Measurements from ENCODE around the gene GPAM.

Gene GPAM

DNA sequence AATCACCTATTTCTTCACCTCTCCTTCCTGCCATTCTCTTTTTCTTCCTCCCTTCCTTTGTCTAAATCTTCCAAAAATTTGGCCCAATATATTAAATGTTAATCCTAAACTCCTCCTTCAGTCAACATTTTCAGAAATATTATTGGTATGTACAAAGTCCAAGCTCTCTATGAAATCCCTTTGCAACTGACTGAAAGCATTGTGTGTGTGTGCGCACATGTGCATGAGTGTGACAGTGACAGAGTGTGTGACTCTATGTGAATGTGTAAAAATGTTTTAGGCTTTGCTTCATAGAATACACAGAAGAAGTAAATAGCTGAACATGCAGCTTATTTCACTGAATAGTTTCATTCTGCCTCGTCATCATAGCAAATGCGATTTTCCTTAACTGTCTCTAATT, 7.0 kb downstream of the GPAM start:
- no peak overlapping the region for H3K4me3 ChIP-seq (replicated peaks; ENCODE audit: low read depth, low read length)
- peaks cover 1% of the 10 kb centered on the region; the same call in 1 of the 2 replicates for H3K36me3 ChIP-seq (ENCODE audit: control insufficient read depth, insufficient read depth, low read length)
- H3K27me3 ChIP-seq (replicated peaks; ENCODE audit: control insufficient read depth, insufficient read depth, low read length) = no peaks in the 10 kb centered on the region
- DNase-seq (ENCODE audit: extremely low read depth, insufficient read length) = no peak
- TF ChIP-seq, protein P1, sequence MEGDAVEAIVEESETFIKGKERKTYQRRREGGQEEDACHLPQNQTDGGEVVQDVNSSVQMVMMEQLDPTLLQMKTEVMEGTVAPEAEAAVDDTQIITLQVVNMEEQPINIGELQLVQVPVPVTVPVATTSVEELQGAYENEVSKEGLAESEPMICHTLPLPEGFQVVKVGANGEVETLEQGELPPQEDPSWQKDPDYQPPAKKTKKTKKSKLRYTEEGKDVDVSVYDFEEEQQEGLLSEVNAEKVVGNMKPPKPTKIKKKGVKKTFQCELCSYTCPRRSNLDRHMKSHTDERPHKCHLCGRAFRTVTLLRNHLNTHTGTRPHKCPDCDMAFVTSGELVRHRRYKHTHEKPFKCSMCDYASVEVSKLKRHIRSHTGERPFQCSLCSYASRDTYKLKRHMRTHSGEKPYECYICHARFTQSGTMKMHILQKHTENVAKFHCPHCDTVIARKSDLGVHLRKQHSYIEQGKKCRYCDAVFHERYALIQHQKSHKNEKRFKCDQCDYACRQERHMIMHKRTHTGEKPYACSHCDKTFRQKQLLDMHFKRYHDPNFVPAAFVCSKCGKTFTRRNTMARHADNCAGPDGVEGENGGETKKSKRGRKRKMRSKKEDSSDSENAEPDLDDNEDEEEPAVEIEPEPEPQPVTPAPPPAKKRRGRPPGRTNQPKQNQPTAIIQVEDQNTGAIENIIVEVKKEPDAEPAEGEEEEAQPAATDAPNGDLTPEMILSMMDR (IDR thresholded peaks at IDR 0.05; ENCODE audit: insufficient read depth, low read length, poor library complexity, severe bottlenecking) = no peak

DNA sequence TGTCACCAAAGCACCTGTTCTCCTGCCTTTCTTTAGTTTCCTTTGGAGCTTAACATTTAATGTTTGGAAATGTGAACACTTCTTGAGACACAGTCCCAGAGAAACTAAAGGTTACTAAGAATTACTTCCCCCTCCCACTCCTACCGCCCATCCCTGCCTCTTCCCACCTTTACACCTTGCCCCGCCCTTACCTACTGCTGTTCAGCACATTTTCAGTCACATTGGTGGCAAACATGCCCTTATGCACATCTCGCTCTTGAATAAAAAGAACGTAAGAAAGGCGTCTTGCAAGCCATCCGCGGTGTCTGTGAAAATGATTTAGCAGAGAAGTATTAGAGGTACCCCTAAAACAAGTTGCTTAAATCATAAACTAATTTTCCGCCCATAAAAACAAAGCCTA, 8.2 kb downstream of the GPAM start:
- no peaks in the 10 kb centered on the region for H3K27me3 ChIP-seq (replicated peaks; ENCODE audit: control insufficient read depth, insufficient read depth, low read length)
- H3K36me3 ChIP-seq (ENCODE audit: control insufficient read depth, insufficient read depth, low read length) = peaks cover 1% of the 10 kb centered on the region
- no peak overlapping the region for H3K4me3 ChIP-seq (replicated peaks; ENCODE audit: low read depth, low read length)
- TF ChIP-seq, protein P1 (IDR thresholded peaks at IDR 0.05; ENCODE audit: insufficient read depth, low read length, poor library complexity, severe bottlenecking) = no peak
- no peak for DNase-seq (ENCODE audit: extremely low read depth, insufficient read length)

DNA sequence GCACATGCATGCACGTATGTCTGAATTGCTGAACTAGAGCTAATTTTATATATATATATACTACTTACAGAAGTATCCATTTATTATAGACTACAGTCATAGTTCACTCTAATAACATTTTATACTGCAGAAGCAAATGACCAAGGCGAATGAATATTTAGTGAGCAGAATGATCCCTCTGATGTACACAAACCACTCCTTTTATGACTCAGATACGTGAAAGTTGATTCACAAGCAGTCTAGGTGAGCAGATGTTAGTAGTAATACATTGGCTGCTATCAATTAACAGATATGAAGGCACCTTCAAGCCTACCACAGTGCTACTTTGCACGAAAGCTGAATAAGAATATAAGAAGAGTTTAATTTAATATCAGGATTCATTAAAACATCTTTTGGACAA, 10.4 kb downstream of the GPAM start:
- Histone ChIP-seq H3K36me3 (ENCODE audit: control insufficient read depth, insufficient read depth, low read length) (peaks cover 1% of the 10 kb centered on the region), H3K4me3 (replicated peaks; ENCODE audit: low read depth, low read length) (no peak overlapping the region), H3K27me3 (replicated peaks; ENCODE audit: control insufficient read depth, insufficient read depth, low read length) (no peaks in the 10 kb centered on the region)
- TF ChIP-seq, protein P1 (IDR thresholded peaks at IDR 0.05; ENCODE audit: insufficient read depth, low read length, poor library complexity, severe bottlenecking) = no peak
- no peak for DNase-seq (ENCODE audit: extremely low read depth, insufficient read length)

DNA sequence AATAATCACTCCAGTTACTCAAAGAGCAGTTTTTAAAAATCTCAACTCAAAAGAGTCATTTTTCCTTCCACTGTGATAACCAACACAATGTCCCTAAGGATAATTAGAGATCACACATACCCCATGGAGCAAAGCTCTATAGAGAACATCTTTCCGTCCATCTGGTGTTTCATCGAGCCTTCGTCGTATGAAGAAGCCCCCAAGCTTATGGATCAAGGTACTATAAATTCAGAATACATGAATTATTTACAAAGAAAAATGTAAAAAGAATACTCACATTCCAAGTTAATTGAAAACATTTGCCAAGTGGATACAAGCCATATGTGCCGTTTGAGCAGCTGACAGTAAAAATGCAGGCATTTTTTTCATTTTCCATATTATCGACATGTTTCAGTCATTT, 14.8 kb downstream of the GPAM start:
- H3K36me3 ChIP-seq (ENCODE audit: control insufficient read depth, insufficient read depth, low read length) = peaks cover 3% of the 10 kb centered on the region
- no peak for DNase-seq (ENCODE audit: extremely low read depth, insufficient read length)
- H3K27me3 ChIP-seq (replicated peaks; ENCODE audit: control insufficient read depth, insufficient read depth, low read length) = no peaks in the 10 kb centered on the region
- TF ChIP-seq, protein P1 (IDR thresholded peaks at IDR 0.05; ENCODE audit: insufficient read depth, low read length, poor library complexity, severe bottlenecking) = no peak
- no peak overlapping the region for H3K4me3 ChIP-seq (replicated peaks; ENCODE audit: low read depth, low read length)

DNA sequence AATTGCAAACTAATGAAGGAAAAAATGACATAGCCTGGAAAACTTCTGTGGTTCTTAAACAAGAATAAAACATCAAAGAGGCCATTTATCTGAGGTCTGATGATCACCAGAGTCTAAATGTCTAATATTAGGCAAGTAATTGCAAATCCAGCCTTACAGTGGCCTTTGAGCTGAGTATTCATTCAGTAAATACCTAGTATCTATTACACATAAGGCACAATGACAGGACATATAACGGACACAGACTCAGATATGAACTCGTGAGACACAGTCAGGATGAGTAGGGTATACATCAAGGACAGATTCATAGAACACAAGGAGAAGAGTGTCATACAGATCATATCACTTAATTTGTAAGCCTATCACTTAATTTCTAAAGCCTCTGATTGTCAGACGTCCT, 16.8 kb downstream of the GPAM start:
- DNase-seq (ENCODE audit: extremely low read depth, insufficient read length) = no peak
- TF ChIP-seq, protein P1 (IDR thresholded peaks at IDR 0.05; ENCODE audit: insufficient read depth, low read length, poor library complexity, severe bottlenecking) = no peak
- H3K36me3 ChIP-seq (ENCODE audit: control insufficient read depth, insufficient read depth, low read length) = peaks cover 1% of the 10 kb centered on the region

More for the DNA sequence above, 16.8 kb downstream of the GPAM start:
- Histone ChIP-seq H3K27me3 (replicated peaks; ENCODE audit: control insufficient read depth, insufficient read depth, low read length) (no peaks in the 10 kb centered on the region), H3K4me3 (replicated peaks; ENCODE audit: low read depth, low read length) (no peak overlapping the region)

All from GM06990 (cell line).